Stomach (tissue), 4 donors: ENCODE data around the gene TREX2.

ENCODE experiments used
- POLR2A ChIP-seq, 4 donors: fragments of 450-650 bp; IDR thresholded peaks; one replicate each; pipeline ENCODE4 v1.6.1; 2016; ENCODE audit warnings: antibody characterized with exemption in 4 of 4, control low read depth in 2 of 4, mild to moderate bottlenecking in 1 of 4, moderate library complexity in 1 of 4
- TF ChIP-seq, protein P1 (sequence below), 7 experiments: fragments of 450-650 bp in 4 of 7; fragments of 200-600 bp in 3 of 7; sonication (generic) in 3 of 7; IDR thresholded peaks; one replicate each; pipeline ENCODE4 v1.5.1; 2016 to 2019; ENCODE audit warnings: antibody characterized with exemption in 7 of 7, control low read depth in 2 of 7, mild to moderate bottlenecking in 1 of 7

GRCh38 chrX:153446636-153446936, 730 bp upstream of the TREX2 start:
- TF ChIP-seq, protein P1, sequence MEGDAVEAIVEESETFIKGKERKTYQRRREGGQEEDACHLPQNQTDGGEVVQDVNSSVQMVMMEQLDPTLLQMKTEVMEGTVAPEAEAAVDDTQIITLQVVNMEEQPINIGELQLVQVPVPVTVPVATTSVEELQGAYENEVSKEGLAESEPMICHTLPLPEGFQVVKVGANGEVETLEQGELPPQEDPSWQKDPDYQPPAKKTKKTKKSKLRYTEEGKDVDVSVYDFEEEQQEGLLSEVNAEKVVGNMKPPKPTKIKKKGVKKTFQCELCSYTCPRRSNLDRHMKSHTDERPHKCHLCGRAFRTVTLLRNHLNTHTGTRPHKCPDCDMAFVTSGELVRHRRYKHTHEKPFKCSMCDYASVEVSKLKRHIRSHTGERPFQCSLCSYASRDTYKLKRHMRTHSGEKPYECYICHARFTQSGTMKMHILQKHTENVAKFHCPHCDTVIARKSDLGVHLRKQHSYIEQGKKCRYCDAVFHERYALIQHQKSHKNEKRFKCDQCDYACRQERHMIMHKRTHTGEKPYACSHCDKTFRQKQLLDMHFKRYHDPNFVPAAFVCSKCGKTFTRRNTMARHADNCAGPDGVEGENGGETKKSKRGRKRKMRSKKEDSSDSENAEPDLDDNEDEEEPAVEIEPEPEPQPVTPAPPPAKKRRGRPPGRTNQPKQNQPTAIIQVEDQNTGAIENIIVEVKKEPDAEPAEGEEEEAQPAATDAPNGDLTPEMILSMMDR (IDR thresholded peaks at IDR 0.05), result no peak
- TF ChIP-seq POLR2A (IDR thresholded peaks at IDR 0.05), result no peak
